Measurements from ENCODE around the gene RPL18A. TPM values are rescaled to one million over a fixed set of nuclear protein-coding genes. Genes with fewer than 3 reads are reported as not detected.
A peak's percentile ranks its signal among the peaks of the same experiment; 100 is the strongest.

RPL18A gene
- total RNA-seq, 1 donor from 2014 or later = 1,909 TPM

GRCh38 chr19:17855280-17856152, 4.2 kb upstream of the RPL18A start:
- Histone ChIP-seq H3K36me3 (ENCODE audit: insufficient read depth, low read length) (no peaks in the 10 kb centered on the region), H4K20me1 (ENCODE audit: insufficient read depth, low read length) (peaks cover 6% of the 10 kb centered on the region), H3K27ac (ENCODE audit: low read depth, low read length) (no peak overlapping the region), H2AFZ (ENCODE audit: low read depth, low read length) (no peak overlapping the region), H3K27me3 (ENCODE audit: insufficient read depth, low read length) (no peaks in the 10 kb centered on the region), H3K4me1 (ENCODE audit: insufficient read depth, low read length) (peaks cover 5% of the 10 kb centered on the region), H3K79me2 (ENCODE audit: insufficient read depth, low read length) (peaks cover 9% of the 10 kb centered on the region), H3K4me2 (ENCODE audit: low read length) (no peak overlapping the region), H3K9me3 (ENCODE audit: insufficient read depth, low read depth, low read length) (no peaks in the 10 kb centered on the region), H3K4me3 (ENCODE audit: insufficient read depth, low read depth, low read length) (no peak overlapping the region), H3K9ac (ENCODE audit: low read length) (no peak overlapping the region)
- H3K4me3 Mint-ChIP-seq (ENCODE audit: unreplicated experiment) = no peak overlapping the region
- peaks cover 4% of the 10 kb centered on the region for H3K4me1 Mint-ChIP-seq (ENCODE audit: low read depth, unreplicated experiment)
- no peaks in the 10 kb centered on the region for H3K36me3 Mint-ChIP-seq (ENCODE audit: low read depth, unreplicated experiment)
- no peak overlapping the region for H3K27ac Mint-ChIP-seq (ENCODE audit: unreplicated experiment)
- FAIRE-seq = no peak
- peak; percentile 8 for DNase-seq (ENCODE audit: low read depth)
- no peaks in the 10 kb centered on the region for H3K9me3 Mint-ChIP-seq (ENCODE audit: unreplicated experiment)
- TF ChIP-seq CTCF (IDR thresholded peaks at IDR 0.05; ENCODE audit: insufficient read depth, low read depth, low read length) (peak; percentile 86), EZH2 (IDR thresholded peaks at IDR 0.05; ENCODE audit: insufficient read depth, low read length) (no peak)
- peaks cover 5% of the 10 kb centered on the region for H3K27me3 Mint-ChIP-seq (ENCODE audit: low read depth, unreplicated experiment)

- peaks cover 16% of the 10 kb centered on the region for H3K4me1 Mint-ChIP-seq (ENCODE audit: low read depth, unreplicated experiment)
- DNase-seq (ENCODE audit: low read depth) (no peak), FAIRE-seq (no peak)
- Histone ChIP-seq H3K9me3 (ENCODE audit: insufficient read depth, low read depth, low read length) (no peaks in the 10 kb centered on the region), H3K27ac (ENCODE audit: low read depth, low read length) (peak overlapping the region; percentile 76), H3K4me3 (ENCODE audit: insufficient read depth, low read depth, low read length) (peak overlapping the region; percentile 96), H3K4me2 (ENCODE audit: low read length) (peak overlapping the region; percentile 98), H3K36me3 (ENCODE audit: insufficient read depth, low read length) (peaks cover 28% of the 10 kb centered on the region), H4K20me1 (ENCODE audit: insufficient read depth, low read length) (peaks cover 56% of the 10 kb centered on the region), H3K79me2 (ENCODE audit: insufficient read depth, low read length) (peaks cover 36% of the 10 kb centered on the region), H3K9ac (ENCODE audit: low read length) (peak overlapping the region; percentile 99), H2AFZ (ENCODE audit: low read depth, low read length) (no peak overlapping the region), H3K4me1 (ENCODE audit: insufficient read depth, low read length) (peaks cover 16% of the 10 kb centered on the region), H3K27me3 (ENCODE audit: insufficient read depth, low read length) (no peaks in the 10 kb centered on the region)
- H3K4me3 Mint-ChIP-seq (ENCODE audit: unreplicated experiment) = peak overlapping the region; percentile 99
- no peak for TF ChIP-seq CTCF (IDR thresholded peaks at IDR 0.05; ENCODE audit: insufficient read depth, low read depth, low read length)
- no peak for TF ChIP-seq EZH2 (IDR thresholded peaks at IDR 0.05; ENCODE audit: insufficient read depth, low read length)
- peak overlapping the region; percentile 99 for H3K27ac Mint-ChIP-seq (ENCODE audit: unreplicated experiment)
- H3K27me3 Mint-ChIP-seq (ENCODE audit: low read depth, unreplicated experiment) = peaks cover 2% of the 10 kb centered on the region
- no peaks in the 10 kb centered on the region for H3K9me3 Mint-ChIP-seq (ENCODE audit: unreplicated experiment)
- peaks cover 26% of the 10 kb centered on the region for H3K36me3 Mint-ChIP-seq (ENCODE audit: low read depth, unreplicated experiment)
Measured at GRCh38 chr19:17860331-17860992, 752 bp downstream of the RPL18A start.

Data from astrocyte (in vitro differentiated cells and primary cell).